GM12864 (cell line): ENCODE measurements around the gene SP140.
"Not testable (repeated sequence)": the region's sequence is repeated elsewhere in the genome, so short reads cannot be mapped to it uniquely, and the experiment has no call there.

Experiments used
- DNase-seq: peaks from one replicate; pipeline ENCODE4 v3.0.0-alpha.2; 2011; ENCODE audit warnings: low read depth
- H3K4me3 ChIP-seq: 2 replicates; pipeline ENCODE4 v1.5.1; 2011; ENCODE audit warnings: mild to moderate bottlenecking, low read depth, low read length, control low read depth
- CTCF ChIP-seq: IDR thresholded peaks from 2 replicates; pipeline ENCODE4 v1.5.1; 2011; ENCODE audit warnings: low read depth, mild to moderate bottlenecking, moderate library complexity, low read length, control low read depth, inconsistent platforms; ENCODE audit errors: missing control alignments

Gene SP140

GRCh38 chr2:230268606-230269243 is 43.2 kb downstream of the SP140 start:
- no peak for DNase-seq
- no peak for TF ChIP-seq CTCF
- H3K4me3 ChIP-seq, result no peak overlapping the region

GRCh38 chr2:230269715-230270114 is 44.2 kb downstream of the SP140 start:
- H3K4me3 ChIP-seq, result no peak overlapping the region
- no peak for DNase-seq
- no peak for TF ChIP-seq CTCF

GRCh38 chr2:230282936-230283335 is 57.4 kb downstream of the SP140 start:
- no peak overlapping the region for H3K4me3 ChIP-seq
- DNase-seq, result no peak
- no peak for TF ChIP-seq CTCF

- no peak for TF ChIP-seq CTCF
- no peak for DNase-seq
- no peak overlapping the region for H3K4me3 ChIP-seq
These were observed 60.5 kb downstream of the SP140 start for GRCh38 chr2:230286048-230286447.

GRCh38 chr2:230289311-230289710 is 63.8 kb downstream of the SP140 start:
- H3K4me3 ChIP-seq, DNase-seq: not testable (repeated sequence)

GRCh38 chr2:230295192-230295591 is 69.7 kb downstream of the SP140 start:
- no peak for TF ChIP-seq CTCF
- no peak for DNase-seq

GRCh38 chr2:230296917-230297316 is 71.4 kb downstream of the SP140 start:
- no peak for TF ChIP-seq CTCF
- DNase-seq, result no peak

More at GRCh38 chr2:230295192-230295591, 69.7 kb downstream of the SP140 start:
- no peak overlapping the region for H3K4me3 ChIP-seq

More at GRCh38 chr2:230296917-230297316, 71.4 kb downstream of the SP140 start:
- H3K4me3 ChIP-seq, result no peak overlapping the region
